Measurements from ENCODE around the gene NOSTRIN.

Gene NOSTRIN

DNA sequence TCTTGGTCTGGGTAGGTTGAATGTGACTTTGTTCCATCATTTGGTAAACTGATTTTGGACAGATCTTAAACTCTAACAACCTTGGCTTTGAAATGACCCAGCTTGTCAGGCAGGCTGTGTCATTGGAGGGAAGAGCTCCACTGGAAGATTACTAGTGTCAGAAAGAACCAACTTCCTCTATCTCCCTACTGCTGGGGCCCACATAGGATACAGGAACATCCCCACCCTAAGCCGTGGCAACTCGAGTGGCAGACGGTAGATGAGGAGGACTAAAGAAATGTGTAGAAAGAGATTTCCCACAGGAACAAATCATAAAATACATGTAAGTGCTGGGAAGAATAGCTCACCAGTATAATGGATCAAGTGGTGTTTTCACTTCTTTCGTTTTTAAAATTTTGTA, 94.3 kb downstream of the NOSTRIN start:
- no peak overlapping the region for H3K4me3 ChIP-seq (ENCODE audit: insufficient read length, low read depth)
- H3K27me3 ChIP-seq (ENCODE audit: insufficient read depth, insufficient read length): no peaks in the 10 kb centered on the region
- TF ChIP-seq ZNF274 (IDR thresholded peaks at IDR 0.05; ENCODE audit: low read depth, low read length) (no peak), SUZ12 (IDR thresholded peaks at IDR 0.05; ENCODE audit: extremely low read depth, insufficient read depth, insufficient read length) (no peak), YY1 (IDR thresholded peaks at IDR 0.05; ENCODE audit: insufficient read depth, insufficient read length) (no peak)
- H3K9me3 ChIP-seq (ENCODE audit: insufficient read depth, low read length): no peaks in the 10 kb centered on the region
- no peaks in the 10 kb centered on the region for H3K36me3 ChIP-seq (ENCODE audit: insufficient read depth, insufficient read length, low read length)
- no peak overlapping the region for H3K9ac ChIP-seq (ENCODE audit: insufficient read length, low read depth)
- no peaks in the 10 kb centered on the region for H3K4me1 ChIP-seq (ENCODE audit: insufficient read depth, insufficient read length)
- DNase-seq (ENCODE audit: low read depth, low spot score): no peak

DNA sequence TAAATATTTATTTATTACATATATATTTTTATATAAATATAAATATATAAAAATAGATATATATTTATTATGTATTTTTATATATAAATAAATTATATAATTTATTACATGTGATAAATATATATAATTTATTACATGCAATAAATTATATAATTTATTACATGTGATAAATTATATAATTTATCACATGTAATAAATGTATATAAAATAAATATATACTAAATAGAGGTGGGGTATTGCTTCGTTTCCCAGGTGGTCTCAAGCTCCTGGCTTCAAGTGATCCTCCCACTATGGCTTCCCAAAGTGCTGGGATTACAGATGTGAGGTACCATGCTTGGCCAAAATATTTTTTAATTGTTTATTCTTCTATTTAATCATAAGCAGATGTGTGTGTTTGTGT, 95.0 kb downstream of the NOSTRIN start:
- TF ChIP-seq YY1 (IDR thresholded peaks at IDR 0.05; ENCODE audit: insufficient read depth, insufficient read length) (no peak), SUZ12 (IDR thresholded peaks at IDR 0.05; ENCODE audit: extremely low read depth, insufficient read depth, insufficient read length) (no peak), ZNF274 (IDR thresholded peaks at IDR 0.05; ENCODE audit: low read depth, low read length) (no peak)
- Histone ChIP-seq H3K27me3 (ENCODE audit: insufficient read depth, insufficient read length) (no peaks in the 10 kb centered on the region), H3K36me3 (ENCODE audit: insufficient read depth, insufficient read length, low read length) (no peaks in the 10 kb centered on the region), H3K4me3 (ENCODE audit: insufficient read length, low read depth) (no peak overlapping the region), H3K9me3 (ENCODE audit: insufficient read depth, low read length) (no peaks in the 10 kb centered on the region), H3K4me1 (ENCODE audit: insufficient read depth, insufficient read length) (no peaks in the 10 kb centered on the region), H3K9ac (ENCODE audit: insufficient read length, low read depth) (no peak overlapping the region)
- no peak for DNase-seq (ENCODE audit: low read depth, low spot score)

DNA sequence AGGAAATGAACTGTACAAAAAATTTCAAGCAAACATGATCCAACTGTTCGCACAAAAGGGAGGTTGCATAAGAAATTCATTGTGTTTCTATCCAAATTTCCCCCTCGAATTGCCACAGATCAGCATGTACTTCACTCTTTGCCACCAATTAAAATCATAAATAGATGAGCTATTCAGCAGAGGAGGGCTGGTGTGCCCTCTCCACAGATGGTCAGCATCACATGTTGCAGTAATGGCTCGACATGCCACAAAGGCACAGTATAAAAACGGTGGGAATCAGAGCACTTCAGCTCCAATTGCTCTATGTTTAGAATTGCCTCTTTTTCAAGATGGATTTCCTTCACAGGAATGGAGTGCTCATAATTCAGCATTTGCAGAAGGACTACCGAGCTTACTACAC, 98.6 kb downstream of the NOSTRIN start, which contains the start of gene G6PC2:
G6PC2 (plus strand) TSS at position 289 of the 400 bp plus-strand sequence; CDS start at position 330, 41 bp downstream.
- Histone ChIP-seq H3K4me3 (ENCODE audit: insufficient read length, low read depth) (no peak within 1 kb of the TSS), H3K9me3 (ENCODE audit: insufficient read depth, low read length) (no peaks in the 10 kb centered on the region), H3K4me1 (ENCODE audit: insufficient read depth, insufficient read length) (no peaks in the 10 kb centered on the region), H3K9ac (ENCODE audit: insufficient read length, low read depth) (no peak within 1 kb of the TSS), H3K27me3 (ENCODE audit: insufficient read depth, insufficient read length) (no peaks in the 10 kb centered on the region), H3K36me3 (ENCODE audit: insufficient read depth, insufficient read length, low read length) (no peaks in the 10 kb centered on the region)
- no peak for DNase-seq (ENCODE audit: low read depth, low spot score)
- TF ChIP-seq ZNF274 (IDR thresholded peaks at IDR 0.05; ENCODE audit: low read depth, low read length): no peak
- TF ChIP-seq YY1 (IDR thresholded peaks at IDR 0.05; ENCODE audit: insufficient read depth, insufficient read length): no peak
- no peak for TF ChIP-seq SUZ12 (IDR thresholded peaks at IDR 0.05; ENCODE audit: extremely low read depth, insufficient read depth, insufficient read length)

DNA sequence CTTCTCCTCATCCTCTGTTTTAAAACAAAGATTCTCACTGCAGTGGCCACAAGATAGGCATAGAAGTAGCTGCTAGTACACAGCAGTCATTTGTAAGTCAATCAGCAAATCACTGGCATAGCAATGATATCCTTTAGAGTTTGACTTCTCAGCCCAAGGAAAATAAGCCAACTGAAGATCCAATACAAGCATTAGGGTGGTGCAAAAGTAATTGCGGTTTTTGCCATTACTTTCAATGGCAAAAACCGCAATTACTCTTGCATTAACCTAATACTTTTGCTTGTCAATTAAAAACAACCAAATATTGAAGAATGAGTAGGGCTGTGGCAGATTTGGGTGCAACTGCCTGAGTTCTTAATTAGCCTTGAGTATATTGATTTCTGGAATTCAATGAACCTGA, 101.5 kb downstream of the NOSTRIN start:
- no peak for DNase-seq (ENCODE audit: low read depth, low spot score)
- Histone ChIP-seq H3K4me3 (ENCODE audit: insufficient read length, low read depth) (no peak overlapping the region), H3K27me3 (ENCODE audit: insufficient read depth, insufficient read length) (no peaks in the 10 kb centered on the region), H3K9ac (ENCODE audit: insufficient read length, low read depth) (no peak overlapping the region), H3K4me1 (ENCODE audit: insufficient read depth, insufficient read length) (peaks cover 3% of the 10 kb centered on the region), H3K36me3 (ENCODE audit: insufficient read depth, insufficient read length, low read length) (no peaks in the 10 kb centered on the region), H3K9me3 (ENCODE audit: insufficient read depth, low read length) (no peaks in the 10 kb centered on the region)
- no peak for TF ChIP-seq YY1 (IDR thresholded peaks at IDR 0.05; ENCODE audit: insufficient read depth, insufficient read length)
- TF ChIP-seq SUZ12 (IDR thresholded peaks at IDR 0.05; ENCODE audit: extremely low read depth, insufficient read depth, insufficient read length): no peak
- TF ChIP-seq ZNF274 (IDR thresholded peaks at IDR 0.05; ENCODE audit: low read depth, low read length): no peak

DNA sequence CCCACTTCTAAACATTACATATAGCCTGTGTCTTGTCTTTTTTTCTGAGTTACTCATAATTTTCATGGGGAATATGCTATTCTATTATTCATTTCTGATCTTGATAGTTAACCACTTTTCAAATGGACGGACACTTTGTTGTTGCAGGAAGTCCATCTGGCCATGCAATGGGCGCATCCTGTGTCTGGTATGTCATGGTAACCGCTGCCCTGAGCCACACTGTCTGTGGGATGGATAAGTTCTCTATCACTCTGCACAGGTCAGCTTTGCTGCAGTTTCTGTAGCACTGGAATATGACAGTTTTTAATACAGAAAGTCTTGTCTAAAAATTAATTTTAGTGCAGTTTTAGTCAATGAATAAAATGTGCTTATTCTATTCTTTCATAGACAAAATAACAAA, 101.9 kb downstream of the NOSTRIN start:
- Histone ChIP-seq H3K9me3 (ENCODE audit: insufficient read depth, low read length) (no peaks in the 10 kb centered on the region), H3K4me1 (ENCODE audit: insufficient read depth, insufficient read length) (peaks cover 3% of the 10 kb centered on the region), H3K27me3 (ENCODE audit: insufficient read depth, insufficient read length) (no peaks in the 10 kb centered on the region), H3K9ac (ENCODE audit: insufficient read length, low read depth) (no peak overlapping the region), H3K4me3 (ENCODE audit: insufficient read length, low read depth) (no peak overlapping the region), H3K36me3 (ENCODE audit: insufficient read depth, insufficient read length, low read length) (no peaks in the 10 kb centered on the region)
- no peak for DNase-seq (ENCODE audit: low read depth, low spot score)
- TF ChIP-seq YY1 (IDR thresholded peaks at IDR 0.05; ENCODE audit: insufficient read depth, insufficient read length): no peak
- no peak for TF ChIP-seq SUZ12 (IDR thresholded peaks at IDR 0.05; ENCODE audit: extremely low read depth, insufficient read depth, insufficient read length)
- no peak for TF ChIP-seq ZNF274 (IDR thresholded peaks at IDR 0.05; ENCODE audit: low read depth, low read length)

DNA sequence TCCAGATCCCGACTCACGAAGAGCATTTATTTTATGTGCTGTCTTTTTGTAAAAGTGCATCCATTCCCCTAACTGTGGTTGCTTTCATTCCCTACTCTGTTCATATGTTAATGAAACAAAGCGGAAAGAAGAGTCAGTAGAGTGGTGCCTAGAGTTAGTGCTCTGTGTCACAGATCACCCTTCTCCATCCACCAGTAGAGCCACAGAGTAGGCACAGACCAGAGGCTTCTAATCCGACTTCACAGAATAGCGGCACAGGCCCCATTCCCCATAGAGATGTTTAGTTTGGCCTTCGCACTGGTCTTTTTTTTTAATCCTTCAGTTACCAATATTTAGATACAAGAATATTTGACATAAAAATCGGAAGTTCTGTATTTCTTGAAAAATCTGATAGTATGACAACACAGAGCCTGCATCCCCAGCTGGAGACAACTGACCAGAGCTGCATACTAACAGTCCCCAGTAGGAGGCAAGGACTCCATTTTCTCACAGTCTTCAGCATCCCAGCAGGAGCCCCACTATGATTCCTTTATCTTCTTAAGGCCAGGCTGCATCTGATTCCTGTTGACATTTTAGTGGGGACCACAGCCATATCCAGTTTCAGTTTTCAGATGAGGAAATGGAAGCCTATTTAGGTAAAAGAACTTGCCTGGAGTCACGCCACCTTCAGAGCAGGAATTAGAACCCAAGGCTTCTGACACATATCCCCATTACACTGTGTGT, 105.7 kb downstream of the NOSTRIN start:
- no peak for TF ChIP-seq YY1 (IDR thresholded peaks at IDR 0.05; ENCODE audit: insufficient read depth, insufficient read length)
- TF ChIP-seq SUZ12 (IDR thresholded peaks at IDR 0.05; ENCODE audit: extremely low read depth, insufficient read depth, insufficient read length): no peak
- TF ChIP-seq ZNF274 (IDR thresholded peaks at IDR 0.05; ENCODE audit: low read depth, low read length): no peak
- Histone ChIP-seq H3K36me3 (ENCODE audit: insufficient read depth, insufficient read length, low read length) (no peaks in the 10 kb centered on the region), H3K4me3 (ENCODE audit: insufficient read length, low read depth) (no peak overlapping the region), H3K27me3 (ENCODE audit: insufficient read depth, insufficient read length) (no peaks in the 10 kb centered on the region), H3K9me3 (ENCODE audit: insufficient read depth, low read length) (no peaks in the 10 kb centered on the region), H3K9ac (ENCODE audit: insufficient read length, low read depth) (no peak overlapping the region), H3K4me1 (ENCODE audit: insufficient read depth, insufficient read length) (peaks cover 3% of the 10 kb centered on the region)
- no peak for DNase-seq (ENCODE audit: low read depth, low spot score)

DNA sequence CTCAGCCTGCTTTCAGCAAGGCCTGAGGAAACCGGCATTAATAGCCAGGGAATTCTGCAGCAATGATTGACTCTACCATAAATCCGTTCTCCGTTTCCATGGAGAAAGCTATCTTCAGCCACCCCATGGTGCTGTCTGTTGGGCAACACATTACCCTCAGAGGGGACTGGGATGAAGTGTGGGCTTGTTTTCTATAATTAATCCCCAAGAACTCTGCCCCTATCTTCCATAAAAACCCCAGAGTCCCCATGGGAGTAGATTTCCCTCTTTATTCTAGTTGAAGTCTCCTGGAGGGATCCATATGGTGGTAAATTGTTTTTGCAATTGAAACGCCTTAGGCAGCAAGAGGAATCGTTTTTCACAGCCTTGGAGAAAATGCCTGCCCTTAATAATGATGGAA, 107.9 kb downstream of the NOSTRIN start:
- no peak for DNase-seq (ENCODE audit: low read depth, low spot score)
- TF ChIP-seq SUZ12 (IDR thresholded peaks at IDR 0.05; ENCODE audit: extremely low read depth, insufficient read depth, insufficient read length): no peak

More for the DNA sequence above, 107.9 kb downstream of the NOSTRIN start:
- Histone ChIP-seq H3K36me3 (ENCODE audit: insufficient read depth, insufficient read length, low read length) (no peaks in the 10 kb centered on the region), H3K9me3 (ENCODE audit: insufficient read depth, low read length) (no peaks in the 10 kb centered on the region; the same call in 1 of the 2 replicates), H3K4me1 (ENCODE audit: insufficient read depth, insufficient read length) (peaks cover 3% of the 10 kb centered on the region), H3K27me3 (ENCODE audit: insufficient read depth, insufficient read length) (no peaks in the 10 kb centered on the region), H3K4me3 (ENCODE audit: insufficient read length, low read depth) (no peak overlapping the region), H3K9ac (ENCODE audit: insufficient read length, low read depth) (no peak overlapping the region)

Data from NT2/D1 (cell line).